ENCODE measurements around the gene TSEN2. TPM values are rescaled to one million over a fixed set of nuclear protein-coding genes. Genes with fewer than 3 reads are reported as not detected.

TSEN2 gene
- total RNA-seq, 2 donors from 2014 or later = 13.7 to 21.1 TPM

DNA sequence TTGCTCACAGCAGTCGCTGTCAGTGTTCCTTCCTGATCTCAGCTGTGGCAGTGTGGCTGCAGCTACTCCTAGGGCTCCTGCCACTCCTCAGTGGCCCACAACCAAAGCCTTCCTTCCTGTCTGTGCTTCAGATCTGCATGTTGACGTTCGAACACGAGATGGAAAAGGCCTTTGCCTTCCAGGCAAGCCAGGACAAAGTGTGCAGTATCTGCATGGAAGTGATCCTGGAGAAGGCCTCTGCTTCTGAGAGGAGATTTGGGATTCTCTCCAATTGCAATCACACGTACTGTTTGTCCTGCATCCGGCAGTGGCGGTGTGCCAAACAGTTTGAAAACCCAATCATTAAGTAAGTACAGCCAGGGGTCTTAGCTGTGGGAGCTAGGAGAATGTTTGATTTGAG is 90.4 kb downstream of the TSEN2 start:
- TF ChIP-seq, protein P1, sequence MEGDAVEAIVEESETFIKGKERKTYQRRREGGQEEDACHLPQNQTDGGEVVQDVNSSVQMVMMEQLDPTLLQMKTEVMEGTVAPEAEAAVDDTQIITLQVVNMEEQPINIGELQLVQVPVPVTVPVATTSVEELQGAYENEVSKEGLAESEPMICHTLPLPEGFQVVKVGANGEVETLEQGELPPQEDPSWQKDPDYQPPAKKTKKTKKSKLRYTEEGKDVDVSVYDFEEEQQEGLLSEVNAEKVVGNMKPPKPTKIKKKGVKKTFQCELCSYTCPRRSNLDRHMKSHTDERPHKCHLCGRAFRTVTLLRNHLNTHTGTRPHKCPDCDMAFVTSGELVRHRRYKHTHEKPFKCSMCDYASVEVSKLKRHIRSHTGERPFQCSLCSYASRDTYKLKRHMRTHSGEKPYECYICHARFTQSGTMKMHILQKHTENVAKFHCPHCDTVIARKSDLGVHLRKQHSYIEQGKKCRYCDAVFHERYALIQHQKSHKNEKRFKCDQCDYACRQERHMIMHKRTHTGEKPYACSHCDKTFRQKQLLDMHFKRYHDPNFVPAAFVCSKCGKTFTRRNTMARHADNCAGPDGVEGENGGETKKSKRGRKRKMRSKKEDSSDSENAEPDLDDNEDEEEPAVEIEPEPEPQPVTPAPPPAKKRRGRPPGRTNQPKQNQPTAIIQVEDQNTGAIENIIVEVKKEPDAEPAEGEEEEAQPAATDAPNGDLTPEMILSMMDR (IDR thresholded peaks at IDR 0.05) = no peak
- Histone ChIP-seq H3K9ac (ENCODE audit: low read depth in 2 of 2, low read length in 2 of 2) (no peak overlapping the region), H3K9me3 (no peaks in the 10 kb centered on the region), H3K27ac (no peak overlapping the region), H3K4me3 (no peak overlapping the region), H3K4me1 (no peaks in the 10 kb centered on the region), H3K27me3 (no peaks in the 10 kb centered on the region), H3K36me3 (peaks cover 34% of the 10 kb centered on the region)
- DNase-seq = no peak
- intact Hi-C loops (cut with DNase I) = no loop called here

DNA sequence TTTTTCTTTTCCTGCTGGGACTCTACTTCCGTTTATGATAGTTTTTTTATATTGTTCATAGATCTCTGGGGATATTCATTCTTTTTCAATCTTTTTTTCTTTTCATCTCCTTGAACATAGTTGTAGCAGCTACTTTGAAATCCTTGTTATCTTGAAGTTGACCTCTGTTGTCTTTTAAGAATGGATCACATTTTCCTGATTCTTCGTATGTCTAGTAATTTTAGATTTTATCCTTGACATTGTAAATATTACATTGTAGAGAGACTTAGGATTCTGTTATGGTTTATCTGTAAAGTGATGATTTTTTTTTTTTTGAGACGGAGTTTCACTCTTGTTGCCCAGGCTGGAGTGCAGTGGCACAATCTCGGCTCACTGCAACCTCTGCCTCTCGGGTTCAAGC is 93.1 kb downstream of the TSEN2 start:
- no peaks in the 10 kb centered on the region for H3K9me3 ChIP-seq
- no peak overlapping the region for H3K4me3 ChIP-seq
- no peaks in the 10 kb centered on the region for H3K4me1 ChIP-seq
- H3K27ac ChIP-seq = no peak overlapping the region
- no peak overlapping the region for H3K9ac ChIP-seq (ENCODE audit: low read depth in 2 of 2, low read length in 2 of 2)
- intact Hi-C loops (cut with DNase I) = no loop called here
- no peak for DNase-seq
- peaks cover 21% of the 10 kb centered on the region for H3K36me3 ChIP-seq
- TF ChIP-seq, protein P1 (IDR thresholded peaks at IDR 0.05) = no peak
- no peaks in the 10 kb centered on the region for H3K27me3 ChIP-seq

- no peak for DNase-seq
- Histone ChIP-seq H3K36me3 (peaks cover 10% of the 10 kb centered on the region), H3K27ac (no peak overlapping the region), H3K9ac (ENCODE audit: low read depth in 2 of 2, low read length in 2 of 2) (no peak overlapping the region), H3K4me1 (no peaks in the 10 kb centered on the region), H3K27me3 (no peaks in the 10 kb centered on the region), H3K9me3 (no peaks in the 10 kb centered on the region), H3K4me3 (no peak overlapping the region)
- intact Hi-C loops (cut with DNase I) = no loop called here
- TF ChIP-seq, protein P1 (IDR thresholded peaks at IDR 0.05) = no peak
Observed at GRCh38 chr3:12578742-12579141, 94.5 kb downstream of the TSEN2 start.

GRCh38 chr3:12579456-12579855 is 95.2 kb downstream of the TSEN2 start:
- H3K9ac ChIP-seq (ENCODE audit: low read depth in 2 of 2, low read length in 2 of 2) = no peak overlapping the region
- H3K36me3 ChIP-seq = peaks cover 12% of the 10 kb centered on the region
- no peaks in the 10 kb centered on the region for H3K4me1 ChIP-seq
- H3K27ac ChIP-seq = no peak overlapping the region
- no peak overlapping the region for H3K4me3 ChIP-seq
- H3K27me3 ChIP-seq = no peaks in the 10 kb centered on the region
- no peaks in the 10 kb centered on the region for H3K9me3 ChIP-seq
- intact Hi-C loops (cut with DNase I) = no loop called here
- DNase-seq = no peak
- TF ChIP-seq, protein P1 (IDR thresholded peaks at IDR 0.05) = no peak

GRCh38 chr3:12579905-12580304 is 95.6 kb downstream of the TSEN2 start:
- peaks cover 12% of the 10 kb centered on the region for H3K36me3 ChIP-seq
- no peak overlapping the region for H3K9ac ChIP-seq (ENCODE audit: low read depth in 2 of 2, low read length in 2 of 2)
- TF ChIP-seq, protein P1 (IDR thresholded peaks at IDR 0.05) = no peak
- H3K27ac ChIP-seq = no peak overlapping the region
- no peaks in the 10 kb centered on the region for H3K27me3 ChIP-seq
- H3K4me3 ChIP-seq = no peak overlapping the region
- no peaks in the 10 kb centered on the region for H3K9me3 ChIP-seq
- DNase-seq = no peak
- H3K4me1 ChIP-seq = no peaks in the 10 kb centered on the region
- intact Hi-C loops (cut with DNase I) = no loop called here

- DNase-seq = no peak
- no peak overlapping the region for H3K9ac ChIP-seq (ENCODE audit: low read depth in 2 of 2, low read length in 2 of 2)
- peaks cover 18% of the 10 kb centered on the region for H3K36me3 ChIP-seq
- H3K27ac ChIP-seq = no peak overlapping the region
- no peak overlapping the region for H3K4me3 ChIP-seq
- no peaks in the 10 kb centered on the region for H3K4me1 ChIP-seq
- TF ChIP-seq, protein P1 (IDR thresholded peaks at IDR 0.05) = no peak
- no peaks in the 10 kb centered on the region for H3K27me3 ChIP-seq
- H3K9me3 ChIP-seq = no peaks in the 10 kb centered on the region
- intact Hi-C loops (cut with DNase I) = no loop called here
Observed at GRCh38 chr3:12582730-12583129, 98.5 kb downstream of the TSEN2 start.
